ENCODE measurements around the gene PRKAG3.

PRKAG3 gene

GRCh38 chr2:218837495-218837894 lies 5.9 kb upstream of the PRKAG3 start:
- no peak for DNase-seq

- no peak for DNase-seq
These were observed 3.1 kb upstream of the PRKAG3 start for GRCh38 chr2:218834685-218835084.

GRCh38 chr2:218833023-218833609 lies 1.5 kb upstream of the PRKAG3 start:
- no peak for DNase-seq

GRCh38 chr2:218832520-218832919 lies 917 bp upstream of the PRKAG3 start:
- no peak for DNase-seq

GRCh38 chr2:218832081-218832480 lies 478 bp upstream of the PRKAG3 start:
- no peak for DNase-seq

GRCh38 chr2:218830526-218831306 lies 887 bp downstream of the PRKAG3 start:
- no peak for DNase-seq

- no peak for DNase-seq
These were observed 1.6 kb downstream of the PRKAG3 start for GRCh38 chr2:218829868-218830451.

GRCh38 chr2:218828477-218828778 lies 3.2 kb downstream of the PRKAG3 start:
- no peak for DNase-seq

- DNase-seq: no peak
These were observed 3.7 kb downstream of the PRKAG3 start for GRCh38 chr2:218827701-218828476.

GRCh38 chr2:218826791-218827190 lies 4.8 kb downstream of the PRKAG3 start:
- no peak for DNase-seq

- DNase-seq: no peak
These were observed 7.6 kb downstream of the PRKAG3 start for GRCh38 chr2:218824004-218824403.

GRCh38 chr2:218823196-218823855 lies 8.3 kb downstream of the PRKAG3 start:
- no peak for DNase-seq

- DNase-seq: no peak
These were observed 9.0 kb downstream of the PRKAG3 start for GRCh38 chr2:218822622-218823021.

GRCh38 chr2:218821605-218822211 lies 9.9 kb downstream of the PRKAG3 start:
- no peak for DNase-seq

GRCh38 chr2:218820746-218821369 lies 10.7 kb downstream of the PRKAG3 start:
- DNase-seq: no peak

GRCh38 chr2:218819093-218819492 lies 12.5 kb downstream of the PRKAG3 start:
- no peak for DNase-seq

- no peak for DNase-seq
These were observed 15.0 kb downstream of the PRKAG3 start for GRCh38 chr2:218816561-218817011.

- no peak for DNase-seq
These were observed 16.0 kb downstream of the PRKAG3 start for GRCh38 chr2:218815649-218816048.

GRCh38 chr2:218815244-218815637 lies 16.4 kb downstream of the PRKAG3 start:
- DNase-seq: no peak

- no peak for DNase-seq
These were observed 16.9 kb downstream of the PRKAG3 start for GRCh38 chr2:218814540-218815243.

- no peak for DNase-seq
These were observed 17.7 kb downstream of the PRKAG3 start for GRCh38 chr2:218813771-218814460.

All from activated naive CD4-positive, alpha-beta T cell treated with anti-CD3 and anti-CD28 coated beads, Interleukin-2, amount 50 U/mL, for 16 hours (primary cell).